Measurements from ENCODE around the gene MAN1A1. TPM values are rescaled to one million over a fixed set of nuclear protein-coding genes. Genes with fewer than 3 reads are reported as not detected.

Gene MAN1A1
- total and polyA plus RNA-seq, 2 of the 8 experiments (the other 6 are each of a cell fraction or from before 2014, with no cell fraction given) = 1.8 to 5.4 TPM

- DNase-seq (ENCODE audit: low read depth in 1 of 2, low spot score in 2 of 2) (no peak), FAIRE-seq (no peak)
- Histone ChIP-seq H3K36me3 (ENCODE audit: control insufficient read depth in 2 of 4, insufficient read depth in 4 of 4, low read length in 3 of 4) (no peaks in the 10 kb centered on the region), H2BK15ac (ENCODE audit: low read length) (no peak overlapping the region), H3K27me3 (replicated peaks in 1 of 4; ENCODE audit: control insufficient read depth in 3 of 4, extremely low read depth in 1 of 4, insufficient read depth in 3 of 4, low read length in 3 of 4) (peaks cover 0 to 18% (median 14%) of the 10 kb centered on the region in 4 experiments; a peak in 6 of 7 replicates), H4K20me1 (replicated peaks in 1 of 2; ENCODE audit: control insufficient read depth in 1 of 2, insufficient read depth in 2 of 2, low read length in 2 of 2) (no peaks in the 10 kb centered on the region), H3K4me2 (ENCODE audit: insufficient read depth in 1 of 2, low read depth in 2 of 2, low read length in 2 of 2) (peak overlapping the region; percentile 83 to 88), H3K27ac (ENCODE audit: low read depth, low read length) (no peak overlapping the region), H3K23me2 (ENCODE audit: low read depth, low read length) (peaks cover 15% of the 10 kb centered on the region; the same call in 1 of the 2 replicates), H4K5ac (ENCODE audit: insufficient read length, low read depth, low read length) (no peak overlapping the region), H3K79me1 (ENCODE audit: low read depth, low read length) (no peaks in the 10 kb centered on the region), H3K56ac (replicated peaks; ENCODE audit: insufficient read length, low read depth, low read length) (no peak overlapping the region), H2AFZ (ENCODE audit: low read length) (no peak overlapping the region), H4K91ac (replicated peaks; ENCODE audit: insufficient read length, low read length) (no peak overlapping the region), H4K8ac (ENCODE audit: extremely low read depth, insufficient read depth, low read length) (no peak overlapping the region), H3K4me1 (replicated peaks in 1 of 4; ENCODE audit: control insufficient read depth in 3 of 4, insufficient read depth in 4 of 4, low read length in 3 of 4) (peaks cover 2 to 7% (median 4%) of the 10 kb centered on the region in 4 experiments; a peak in 4 of 7 replicates), H3K79me2 (ENCODE audit: control insufficient read depth in 1 of 2, insufficient read depth in 2 of 2, low read length in 2 of 2) (no peaks in the 10 kb centered on the region), H2AK5ac (ENCODE audit: low read depth, low read length) (no peak overlapping the region), H2BK120ac (replicated peaks; ENCODE audit: low read depth, low read length) (no peak overlapping the region), H3K23ac (ENCODE audit: insufficient read length) (no peak overlapping the region), H2BK20ac (ENCODE audit: low read length) (no peak overlapping the region), H3K4me3 (ENCODE audit: extremely low read depth in 1 of 4, insufficient read depth in 2 of 4, low read depth in 3 of 4, low read length in 4 of 4) (peak overlapping the region; percentile 59 to 94 (median 74); a peak in 5 of 8 replicates), H3K14ac (ENCODE audit: insufficient read length) (no peak overlapping the region), H2BK5ac (ENCODE audit: low read depth, low read length) (no peak overlapping the region), H3K4ac (replicated peaks; ENCODE audit: insufficient read length, low read depth, low read length) (no peak overlapping the region), H3K9me3 (ENCODE audit: insufficient read depth in 2 of 2, low read depth in 1 of 2, low read length in 1 of 2) (no peaks in the 10 kb centered on the region), H3K18ac (ENCODE audit: extremely low read depth, low read length) (peak overlapping the region; percentile 27; the same call in 1 of the 2 replicates), H3K9ac (replicated peaks in 1 of 4; ENCODE audit: extremely low read depth in 1 of 4, low read depth in 3 of 4, low read length in 3 of 4) (no peak overlapping the region), H2BK12ac (ENCODE audit: low read depth, low read length) (no peak overlapping the region)
- 73% methylated on average over 16 of the region's 16 CpGs; no CpG with 5 or more reads in 1 of the 2 experiments for WGBS, 2 experiments (ENCODE audit: extremely low coverage in 1 of 2, insufficient coverage in 1 of 2, insufficient read length in 1 of 2, insufficient replicate concordance in 2 of 2, low coverage in 1 of 2, low lambda C conversion rate in 2 of 2, missing lambda C conversion rate in 1 of 2)
- ChIA-PET POLR2A (ENCODE audit: partially characterized antibody) (no interaction called here), CTCF (ENCODE audit: partially characterized antibody) (interaction anchor here (0.7 to 3.6 kb wide), 6 partner anchors 14 to 632 kb away, joined by 3 to 23 read pairs (median 3); no protein-coding TSS in a partner anchor)
- TF ChIP-seq RBBP5 (IDR thresholded peaks at IDR 0.05; ENCODE audit: borderline replicate concordance, low read depth, low read length) (no peak), CTBP2 (IDR thresholded peaks at IDR 0.05; ENCODE audit: borderline replicate concordance, insufficient read depth, insufficient read length, low read length) (no peak), ASH2L (IDR thresholded peaks at IDR 0.05; ENCODE audit: low read length) (no peak), SIX5 (IDR thresholded peaks at IDR 0.05; ENCODE audit: low read depth, low read length) (no peak), POLR2AphosphoS5 (IDR thresholded peaks at IDR 0.05; ENCODE audit: low read depth, low read length) (no peak), PHF8 (conservative IDR thresholded peaks at IDR 0.05; ENCODE audit: low read depth, low read length) (no peak)
Measured at GRCh38 chr6:119347466-119348095, 2.0 kb downstream of the MAN1A1 start.
